NCI-H2081 (cell line): Measurements from ENCODE around the gene ETV5.
"Not testable (repeated sequence)": the region's sequence is repeated elsewhere in the genome, so short reads cannot be mapped to it uniquely, and the experiment has no call there.

ENCODE experiments used
- DNase-seq, 2 experiments: peaks; one replicate each; lab custom pipeline; 2025; lab: John Stamatoyannopoulos, UW

The ETV5 gene

DNA sequence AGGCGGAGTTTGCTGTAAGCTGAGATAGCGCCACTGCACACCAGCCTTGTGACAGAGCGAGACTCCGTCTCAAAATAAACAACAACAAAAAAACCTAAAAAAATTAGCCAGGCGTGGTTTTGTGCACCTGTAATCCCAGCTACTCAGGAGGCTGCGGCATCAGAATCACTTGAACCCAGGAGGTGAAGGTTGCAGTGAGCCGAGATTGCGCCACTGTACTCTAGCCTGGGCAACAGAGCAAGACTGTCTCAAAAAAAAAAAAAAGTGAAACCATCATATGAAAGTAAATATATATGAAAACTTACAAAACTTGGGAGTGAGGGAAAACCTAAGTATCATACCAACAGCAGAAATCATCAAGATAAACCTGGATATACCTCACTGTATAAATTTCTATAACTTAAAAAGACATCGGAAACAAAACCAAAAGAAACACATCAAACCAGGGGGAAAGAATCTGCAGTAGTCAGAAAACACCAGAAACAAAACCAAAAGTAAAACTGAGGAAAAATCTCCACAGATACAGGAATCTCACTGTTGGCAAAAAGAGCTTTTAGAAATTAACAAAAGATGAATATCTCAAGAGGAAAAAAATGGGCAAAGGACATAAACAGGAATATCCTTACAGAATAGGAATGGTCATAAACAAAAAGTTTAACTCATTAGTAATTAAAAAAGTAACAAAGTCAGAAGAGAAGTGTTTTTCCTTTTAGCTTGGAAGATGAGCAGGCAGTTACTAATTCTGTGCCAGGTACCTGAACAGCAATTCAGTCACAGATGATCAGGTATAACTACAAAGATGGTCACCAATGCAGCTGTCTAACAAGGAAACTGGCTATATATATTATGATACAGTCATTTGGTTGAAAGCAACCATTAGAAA lies 41.3 kb downstream of the ETV5 start:
- no peak for DNase-seq

DNA sequence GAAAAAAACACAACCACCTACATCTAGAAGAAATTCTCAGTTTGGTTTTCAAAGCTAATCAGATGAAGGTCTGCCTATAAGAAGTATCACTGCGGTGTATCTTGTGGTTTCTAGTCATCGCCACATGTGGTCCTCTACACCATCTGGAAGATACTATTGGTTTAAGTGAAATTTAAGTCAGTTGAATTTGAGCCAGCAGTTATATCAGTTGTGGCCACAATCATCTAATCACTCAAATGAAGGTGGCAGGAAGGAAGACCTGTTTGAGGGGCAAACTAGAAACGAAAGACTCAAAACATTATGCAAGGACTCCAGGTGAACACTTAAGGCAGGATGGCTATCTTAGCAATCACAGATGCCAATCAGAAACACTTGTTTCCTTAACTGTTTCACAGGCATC lies 48.7 kb downstream of the ETV5 start:
- DNase-seq: no peak

DNA sequence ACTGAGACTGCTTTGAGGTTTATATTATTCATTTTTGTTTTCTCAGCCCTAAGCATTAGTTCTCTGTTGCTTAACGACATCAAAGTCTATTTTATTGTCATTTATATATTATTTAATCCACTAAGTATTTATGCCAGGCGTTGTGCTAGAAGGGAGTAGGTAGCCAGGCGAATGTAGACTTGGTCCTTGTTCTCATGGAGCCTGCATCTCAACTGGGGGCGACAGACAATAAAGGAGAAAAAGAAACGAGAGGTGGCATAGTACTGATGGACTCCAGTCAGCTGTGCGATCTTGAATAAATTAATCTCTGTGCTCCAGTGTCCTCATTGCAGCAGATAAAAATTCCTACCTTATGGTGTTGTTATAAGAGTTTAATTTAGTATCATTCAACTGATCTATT lies 49.7 kb downstream of the ETV5 start:
- no peak for DNase-seq

DNA sequence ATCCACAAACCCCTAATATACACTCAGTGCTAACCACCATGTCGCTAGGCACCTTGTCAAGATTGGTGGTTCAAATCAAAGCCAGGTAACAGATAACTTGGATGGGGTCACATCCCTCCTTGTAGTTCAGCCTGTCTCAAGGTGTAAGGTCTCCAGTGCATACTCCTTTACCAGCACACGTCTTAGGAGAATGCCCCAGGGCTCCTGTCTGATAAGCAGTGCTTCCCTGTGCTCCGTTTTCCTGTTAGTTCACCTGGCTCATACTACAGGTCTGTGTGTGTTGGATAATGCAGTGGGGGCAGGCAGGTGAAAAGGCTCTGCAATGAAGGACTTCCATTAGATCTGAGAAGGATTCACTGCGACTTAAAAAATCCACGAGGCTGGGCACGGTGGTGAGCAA lies 50.7 kb downstream of the ETV5 start:
- no peak for DNase-seq

DNA sequence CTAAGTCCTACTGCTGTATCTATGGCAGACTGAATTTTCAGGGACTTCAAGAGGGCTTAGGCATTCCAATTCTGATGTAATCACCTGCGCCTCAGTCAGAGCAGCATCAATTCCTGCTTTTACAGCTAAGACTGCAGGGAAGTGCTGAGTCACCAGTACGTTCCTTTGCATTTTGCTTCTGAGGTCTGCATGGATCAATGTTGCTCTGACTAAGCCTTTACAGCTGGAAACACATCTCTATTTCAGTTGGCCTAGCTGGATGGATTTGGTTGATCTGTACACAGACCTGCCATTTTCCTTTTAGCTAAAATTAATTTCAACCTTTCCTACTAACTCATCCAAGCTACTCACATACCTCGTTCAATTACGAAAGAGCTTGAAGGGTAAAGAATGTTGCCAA lies 51.3 kb downstream of the ETV5 start:
- no peak for DNase-seq

DNA sequence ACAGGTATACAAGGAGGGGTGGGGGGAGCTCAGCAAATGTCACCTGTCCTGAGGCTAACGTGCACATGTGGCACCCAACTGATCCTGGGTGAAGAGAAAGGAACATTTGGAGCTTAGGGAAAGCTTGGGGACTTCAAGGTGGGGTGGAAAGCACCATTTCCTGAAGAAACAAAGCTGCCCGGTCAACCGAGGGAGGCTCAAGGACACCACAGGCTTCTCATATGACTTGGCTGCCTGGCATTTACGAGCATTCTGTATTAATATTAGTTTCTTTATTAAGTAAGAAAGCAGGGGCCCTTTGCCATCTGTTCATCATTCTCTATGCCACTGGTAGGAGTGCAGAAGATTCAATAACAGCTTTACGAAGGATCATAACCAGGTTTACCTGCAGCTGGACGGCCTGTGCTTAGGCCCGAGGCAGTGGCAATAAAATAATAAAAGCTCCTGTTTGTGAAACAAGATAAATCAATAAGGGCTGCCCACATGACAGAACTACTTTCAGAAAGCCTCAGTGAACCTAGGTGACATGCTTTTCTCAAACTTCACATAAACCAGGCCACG lies 54.0 kb downstream of the ETV5 start:
- DNase-seq: no peak

DNA sequence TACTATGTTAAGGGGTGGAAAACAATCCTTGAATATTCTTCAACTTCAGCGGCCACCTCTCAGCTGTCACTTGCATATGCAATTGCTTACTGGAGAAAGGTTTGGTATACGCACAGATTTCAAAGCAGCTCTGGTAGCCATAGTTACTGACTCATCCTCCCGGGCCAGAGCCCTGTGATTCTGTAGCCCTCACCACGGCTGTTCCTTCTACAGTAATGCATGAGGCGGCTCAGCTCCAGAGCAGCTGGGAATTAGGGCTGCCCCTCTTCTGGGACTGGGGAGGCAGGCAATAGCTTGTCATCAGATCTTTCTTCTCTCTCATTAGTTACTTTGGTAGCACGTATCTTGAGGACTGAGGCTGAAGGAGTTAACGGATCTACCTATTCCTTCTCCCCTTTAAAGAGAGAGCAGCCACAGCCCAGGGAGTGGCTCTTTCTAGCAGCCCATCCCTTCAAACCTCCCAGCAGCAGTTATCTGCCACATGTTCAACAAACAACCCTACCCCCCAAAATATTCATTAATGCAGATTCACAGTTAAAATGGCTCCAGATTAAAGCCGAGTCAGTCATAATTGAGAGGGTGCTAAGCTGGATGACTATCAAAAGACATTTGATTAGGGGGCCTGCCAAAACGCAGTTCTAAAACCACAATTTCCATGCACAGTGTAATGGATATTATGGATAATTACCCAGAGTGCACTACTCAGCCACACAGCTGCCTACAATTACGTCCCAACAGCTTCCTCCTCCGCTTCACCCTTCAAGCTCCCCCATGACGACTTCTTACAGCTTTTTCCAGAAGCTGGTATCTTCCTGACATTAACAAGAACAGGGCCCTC lies 54.7 kb downstream of the ETV5 start:
- no peak for DNase-seq

DNA sequence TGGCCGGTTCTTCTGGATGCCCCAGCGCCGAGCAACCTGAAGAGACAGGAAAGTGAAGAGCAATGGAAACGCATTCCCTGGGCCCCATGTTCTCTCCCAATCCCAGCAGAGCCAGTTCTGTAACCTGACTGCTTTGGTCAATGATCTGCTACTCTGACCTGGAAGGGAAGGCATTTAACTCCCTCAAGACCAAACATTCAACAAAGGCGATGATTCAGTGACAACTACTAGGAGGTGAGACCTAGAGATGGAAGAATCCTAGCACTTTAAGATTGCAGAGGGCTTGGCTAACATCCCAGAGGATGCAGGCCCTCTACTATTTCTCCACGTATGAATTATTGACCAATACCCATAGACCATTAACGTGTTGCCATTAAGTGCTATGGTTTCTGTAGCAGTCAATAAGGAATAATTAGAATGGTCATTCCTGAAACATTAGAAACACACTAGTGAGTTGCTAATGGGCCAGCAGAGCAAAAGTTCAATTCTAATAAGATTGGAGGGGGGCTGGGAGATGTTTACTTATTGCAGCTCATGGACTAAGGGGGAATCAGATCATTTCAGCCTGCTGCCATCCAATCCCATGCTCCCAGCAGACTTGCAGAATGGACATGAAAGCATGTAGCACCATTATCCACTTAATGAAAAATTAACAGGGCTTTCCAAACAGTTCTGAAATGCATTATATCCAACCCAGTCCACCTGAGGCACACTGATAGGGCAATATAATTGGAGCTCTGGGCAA lies 56.6 kb downstream of the ETV5 start:
- no peak for DNase-seq

DNA sequence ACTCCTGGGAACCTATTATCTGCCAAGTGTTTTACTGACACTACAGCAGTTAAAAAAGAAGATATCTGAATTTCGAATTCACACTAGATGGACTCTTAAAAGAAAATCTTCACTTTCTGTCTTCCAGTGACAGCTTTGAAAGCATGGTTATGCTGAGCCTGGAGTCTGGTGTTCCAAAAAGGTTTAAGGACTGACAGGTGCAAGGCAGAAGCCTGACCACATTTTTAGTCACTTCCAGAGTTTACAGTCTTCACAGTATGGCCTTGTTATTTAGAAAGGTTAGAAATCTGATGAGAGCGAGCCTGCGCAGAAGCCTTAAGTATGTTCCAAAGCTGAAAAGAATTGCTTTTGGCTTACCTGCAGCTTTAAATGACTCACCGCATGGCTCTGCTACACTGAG lies 59.9 kb downstream of the ETV5 start:
- DNase-seq: no peak

DNA sequence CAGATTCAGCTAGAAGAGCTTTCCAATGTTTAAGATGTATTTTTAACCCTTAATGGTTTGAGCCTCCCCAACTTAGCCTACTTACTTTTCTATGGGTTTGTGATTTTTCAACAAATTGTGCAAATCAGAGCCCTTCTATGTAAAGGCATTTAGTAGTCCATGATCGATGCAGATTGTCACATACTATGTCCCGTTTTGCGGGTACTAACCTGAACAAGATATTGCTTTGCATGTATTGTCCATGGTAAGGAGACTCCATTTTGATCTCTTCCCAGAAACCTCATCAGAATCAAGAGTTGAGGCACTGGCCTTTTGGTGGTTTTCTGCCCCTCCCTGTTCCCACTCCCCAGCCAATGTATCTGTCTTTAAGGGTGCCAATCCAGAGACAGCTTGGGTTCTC lies 60.8 kb downstream of the ETV5 start:
- no peak for DNase-seq

DNA sequence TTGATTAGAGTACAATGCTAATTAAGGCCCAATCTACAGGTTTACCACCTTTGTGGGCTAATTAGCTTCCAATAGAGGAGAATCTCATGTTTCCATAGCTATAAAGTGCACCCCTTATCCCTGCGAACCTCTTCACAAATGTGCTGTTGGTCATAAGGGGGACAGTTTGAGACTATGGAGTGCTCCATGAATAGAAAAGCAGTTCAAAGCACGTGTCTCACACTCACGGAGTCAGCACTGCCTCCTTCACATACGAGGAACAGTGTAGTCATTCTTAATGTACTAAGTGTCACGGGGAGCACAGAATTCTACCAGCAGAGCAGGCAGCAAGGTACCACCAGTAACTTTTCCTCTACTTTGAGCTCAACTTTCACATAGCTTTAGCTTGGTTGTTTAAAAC lies 62.1 kb downstream of the ETV5 start:
- no peak for DNase-seq

DNA sequence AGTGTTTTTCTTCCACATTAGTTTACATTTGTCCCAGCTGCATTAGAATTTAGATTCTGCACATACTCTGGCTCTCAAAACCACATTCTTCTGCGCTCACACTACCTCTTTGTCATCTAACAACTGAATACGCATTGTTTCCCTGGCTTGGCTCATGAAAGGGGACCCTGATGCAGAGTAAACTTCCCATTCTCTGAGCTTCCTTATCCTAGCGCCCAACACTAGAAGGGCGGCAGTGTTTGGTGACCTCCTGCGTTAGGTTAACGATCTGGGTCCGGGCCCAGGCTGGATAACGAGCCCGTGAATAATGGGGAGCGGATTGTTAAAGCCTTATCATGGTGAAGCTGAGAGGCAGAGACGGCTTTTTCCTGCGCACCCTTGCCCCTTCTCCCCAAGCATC lies 63.9 kb downstream of the ETV5 start:
- no peak for DNase-seq

DNA sequence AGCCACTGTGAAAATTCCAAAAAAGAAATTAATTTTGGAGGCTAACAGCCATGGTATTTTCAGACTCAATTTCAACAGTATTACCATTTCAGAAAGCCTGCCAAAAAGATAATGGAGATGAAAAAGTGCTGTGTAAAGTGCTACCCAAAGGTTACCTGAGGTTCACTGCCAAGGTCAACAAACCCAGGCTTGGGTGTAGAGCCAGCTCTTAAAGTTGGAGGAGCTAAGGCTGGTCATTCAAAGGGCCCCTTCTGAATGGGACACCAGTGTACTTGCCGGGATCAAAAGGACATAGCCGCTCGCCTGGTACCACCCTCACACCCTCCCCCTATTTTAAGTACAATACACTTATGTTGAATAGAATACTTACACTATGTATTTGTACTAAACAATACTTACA lies 64.5 kb downstream of the ETV5 start:
- DNase-seq: no peak

DNA sequence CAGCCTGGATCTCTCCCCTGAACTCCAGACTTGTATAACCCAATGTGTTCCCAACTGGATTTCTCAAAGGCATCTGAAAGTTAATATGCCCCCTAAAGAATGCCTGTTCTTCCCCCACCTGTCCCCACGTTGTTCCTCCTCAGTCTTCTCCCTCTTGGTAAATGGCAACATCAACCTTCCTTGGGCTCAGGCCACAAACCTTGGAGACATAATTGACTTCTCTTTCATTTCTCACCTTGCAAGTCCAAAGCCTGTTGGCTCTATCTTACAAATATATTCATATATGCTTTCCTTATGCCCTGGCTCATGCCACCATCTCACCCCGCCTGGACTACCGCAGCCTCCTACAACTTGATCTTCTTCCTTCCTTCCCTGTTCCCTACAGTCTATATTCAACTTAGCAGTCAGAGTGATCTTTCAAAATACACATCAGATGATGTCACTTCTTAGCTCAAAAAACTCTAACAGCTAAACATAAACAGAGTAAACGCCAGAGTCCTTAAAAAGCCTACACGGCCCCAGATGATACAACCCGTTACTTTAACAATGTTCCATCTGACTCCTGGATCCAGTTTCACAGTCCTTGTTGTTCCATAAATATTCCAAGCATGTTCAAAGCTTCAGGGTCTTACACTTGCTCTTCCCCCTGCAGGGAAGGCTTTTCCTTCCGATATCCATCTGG lies 66.2 kb downstream of the ETV5 start:
- no peak for DNase-seq

DNA sequence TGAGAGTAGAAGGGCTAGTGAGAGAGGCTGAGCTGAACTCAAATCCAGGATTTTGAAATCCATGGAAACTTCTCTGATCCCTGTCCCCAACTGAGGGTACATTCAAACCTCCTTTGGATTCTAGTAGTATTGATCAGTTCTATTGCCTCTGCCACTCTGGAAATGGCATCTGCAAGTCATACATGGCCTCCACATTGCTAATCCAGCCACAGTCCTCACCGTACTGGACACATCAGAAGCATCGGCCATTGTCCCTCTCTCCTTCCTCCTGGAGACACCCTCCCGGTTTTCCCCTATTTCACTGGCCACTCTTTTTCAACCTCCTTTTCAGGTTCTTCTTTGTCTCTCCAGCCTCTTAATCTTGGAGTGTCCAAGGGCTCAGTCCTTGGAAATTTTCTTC lies 66.9 kb downstream of the ETV5 start:
- no peak for DNase-seq

DNA sequence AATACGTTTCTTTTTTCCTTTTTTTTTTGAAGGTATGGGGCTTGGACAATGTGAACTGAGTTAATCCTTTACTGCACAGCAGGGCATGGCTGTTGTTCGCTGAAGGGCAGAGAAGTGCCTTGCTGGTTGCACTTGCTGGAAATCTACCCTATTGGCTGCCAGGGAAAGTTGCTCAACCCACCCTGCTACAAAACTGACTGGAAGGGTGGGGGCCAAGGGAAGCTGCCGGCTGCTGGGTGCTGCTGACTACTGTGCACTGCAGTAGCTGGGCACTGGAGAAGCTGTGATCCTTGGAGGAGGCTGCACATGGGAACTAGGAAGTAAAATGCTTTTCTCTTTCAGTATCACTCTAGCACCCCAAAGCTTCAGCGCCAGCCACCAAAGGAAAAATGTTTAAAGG lies 70.5 kb downstream of the ETV5 start:
- DNase-seq: no peak

DNA sequence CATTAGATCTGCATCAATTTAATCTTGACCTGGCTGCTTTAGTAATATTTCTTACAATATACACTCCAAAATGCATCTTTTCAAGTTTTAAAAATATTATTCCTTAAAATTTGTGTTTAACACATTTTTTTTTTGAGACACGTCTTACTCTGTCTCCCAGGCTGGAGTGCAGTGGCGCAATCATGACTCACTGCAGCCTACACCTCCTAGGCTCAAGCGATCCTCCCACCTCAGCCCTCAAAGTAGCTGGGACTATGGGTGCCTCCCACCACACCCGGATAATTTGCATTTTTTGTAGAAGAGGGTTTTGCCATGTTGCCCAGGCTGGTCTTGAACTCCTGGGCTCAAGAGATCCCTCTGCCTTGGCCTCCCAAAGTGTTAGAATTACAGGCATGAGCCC lies 73.6 kb downstream of the ETV5 start:
- DNase-seq: no peak

DNA sequence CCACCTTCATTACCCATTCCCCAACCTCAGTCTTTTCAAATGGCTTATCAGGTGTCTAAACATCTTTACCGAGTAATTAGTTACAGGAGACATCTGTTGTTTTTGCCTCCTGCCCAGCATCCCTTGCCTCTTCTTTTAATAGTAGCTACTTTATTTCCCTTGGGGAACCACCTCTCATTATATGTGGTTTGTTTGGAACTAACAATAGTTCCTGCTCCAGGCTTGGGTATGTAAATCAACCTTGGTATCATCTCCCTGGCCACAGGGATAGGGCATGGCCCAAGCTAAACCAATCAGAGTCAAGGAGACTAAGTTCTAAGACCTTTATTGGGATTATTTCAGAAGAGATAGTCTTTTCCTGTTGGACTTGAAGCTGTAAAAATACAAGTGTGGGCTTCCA lies 76.6 kb downstream of the ETV5 start:
- no peak for DNase-seq

DNA sequence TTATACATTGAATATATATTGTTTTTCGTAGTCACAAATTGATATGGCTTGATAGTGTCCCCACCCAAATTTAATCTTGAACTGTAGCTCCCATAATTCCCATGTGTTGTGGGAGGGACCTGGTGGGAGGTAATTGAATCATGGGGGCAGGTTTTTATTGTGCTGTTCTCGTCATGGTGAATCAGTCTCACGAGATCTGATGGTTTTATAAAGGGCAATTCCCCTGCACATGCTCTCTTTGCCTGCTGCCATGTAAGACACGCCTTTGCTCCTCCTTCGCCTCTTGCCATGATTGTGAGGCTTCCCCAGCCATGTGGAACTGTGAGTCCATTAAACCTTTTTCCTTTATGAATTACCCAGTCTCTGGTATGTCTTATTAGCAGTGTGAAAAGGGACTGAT lies 82.9 kb downstream of the ETV5 start:
- DNase-seq: not testable (repeated sequence)

DNA sequence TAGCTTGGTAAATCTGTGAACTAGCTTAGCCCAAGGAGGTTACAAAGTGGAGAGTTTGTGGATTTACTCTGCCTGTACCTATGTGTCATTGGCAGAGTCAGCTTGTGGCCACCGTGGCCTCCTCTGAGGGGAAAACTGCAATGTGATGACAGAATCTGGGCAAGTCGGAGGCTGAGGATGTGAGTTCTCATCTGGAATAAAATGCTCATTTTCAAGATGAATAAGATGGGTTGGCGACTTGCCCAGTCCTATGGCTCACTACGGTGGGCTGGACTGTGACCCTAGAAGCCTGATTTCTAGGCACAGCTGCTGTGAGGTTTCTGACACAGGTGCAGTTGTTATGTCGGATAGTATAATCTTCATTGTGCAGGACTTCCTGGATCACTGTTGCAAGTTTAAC lies 83.7 kb downstream of the ETV5 start:
- DNase-seq: no peak

DNA sequence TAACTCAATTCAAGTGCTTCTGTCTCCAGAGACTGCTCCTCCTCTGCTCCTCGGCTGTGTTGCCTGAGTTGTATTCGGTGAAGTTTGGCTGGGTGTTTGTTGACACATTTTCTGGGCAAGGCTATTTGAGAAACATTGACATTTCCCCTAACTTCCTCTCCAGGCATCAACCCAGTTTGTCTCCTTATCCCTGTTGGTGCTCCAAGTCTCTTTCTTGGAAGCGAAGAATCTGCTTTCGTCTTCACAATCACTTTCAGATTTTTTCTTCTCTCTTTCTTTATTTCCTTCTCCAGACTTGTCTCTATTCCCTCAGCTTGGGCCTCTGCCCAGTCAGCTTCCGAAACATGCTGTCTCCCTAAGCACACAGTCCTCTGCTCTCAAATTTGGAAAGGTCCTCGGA lies 84.7 kb downstream of the ETV5 start:
- DNase-seq: no peak

DNA sequence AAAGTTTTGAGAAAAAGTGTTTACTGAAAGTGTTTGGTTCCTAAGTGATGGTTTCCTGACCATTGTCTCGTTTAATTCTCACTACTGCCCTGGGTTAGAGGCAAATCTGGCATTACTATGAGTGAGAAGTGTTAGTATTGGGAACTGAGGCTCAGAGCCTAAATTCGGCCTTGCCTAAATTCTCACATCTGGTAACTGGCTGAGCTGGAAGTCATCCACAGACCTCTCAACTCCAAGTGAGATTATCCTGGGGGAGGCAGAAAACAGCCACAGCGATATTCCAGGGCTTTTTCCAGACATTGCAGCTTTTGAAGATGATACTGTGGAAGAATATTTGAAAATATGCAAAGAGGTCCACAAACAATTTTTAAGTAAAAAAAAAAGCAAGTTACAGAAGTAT lies 86.0 kb downstream of the ETV5 start:
- DNase-seq: no peak
